ENCODE data around the gene IDUA.
"Not testable (repeated sequence)": the region's sequence is repeated elsewhere in the genome, so short reads cannot be mapped to it uniquely, and the experiment has no call there.

IDUA gene

GRCh38 chr4:988726-989721, 2.2 kb downstream of the IDUA start:
- DNase-seq, result no peak

GRCh38 chr4:989722-990471, 3.1 kb downstream of the IDUA start:
- DNase-seq, result no peak

- DNase-seq, result no peak
These were observed 4.0 kb downstream of the IDUA start for GRCh38 chr4:990746-991367.

- no peak for DNase-seq
These were observed 4.8 kb downstream of the IDUA start for GRCh38 chr4:991451-992296.

GRCh38 chr4:992297-993110, 5.7 kb downstream of the IDUA start:
- DNase-seq, result no peak

- no peak for DNase-seq
These were observed 6.5 kb downstream of the IDUA start, which contains the start of gene SLC26A1 for GRCh38 chr4:993111-994029. TSS of gene SLC26A1 (minus strand) at chr4:993404. CDS start at chr4:991703, 1,701 bp downstream.

- DNase-seq, result no peak
These were observed 8.6 kb downstream of the IDUA start for GRCh38 chr4:995311-996026.

- DNase-seq, result no peak
These were observed 9.5 kb downstream of the IDUA start for GRCh38 chr4:996030-996996.

GRCh38 chr4:996997-997374, 10.1 kb downstream of the IDUA start:
- no peak for DNase-seq

- DNase-seq, result no peak
These were observed 10.7 kb downstream of the IDUA start for GRCh38 chr4:997375-998071.

GRCh38 chr4:998096-998691, 11.3 kb downstream of the IDUA start:
- DNase-seq, result no peak

- DNase-seq, result not testable (repeated sequence)
These were observed 12.5 kb downstream of the IDUA start for GRCh38 chr4:999240-999863.

GRCh38 chr4:999882-1000425, 13.1 kb downstream of the IDUA start:
- DNase-seq, result no peak

- DNase-seq, result no peak
These were observed 13.9 kb downstream of the IDUA start for GRCh38 chr4:1000686-1001260.

GRCh38 chr4:1001561-1002130, 14.8 kb downstream of the IDUA start:
- DNase-seq, result no peak

GRCh38 chr4:1002131-1002630, 15.3 kb downstream of the IDUA start:
- DNase-seq, result no peak
